ENCODE results near the gene PARP8.

The PARP8 gene

GRCh38 chr5:50855001-50855400, 188.6 kb downstream of the PARP8 start:
- DNase-seq = no peak

GRCh38 chr5:50856401-50857119, 190.1 kb downstream of the PARP8 start:
- no peak for DNase-seq

DNA sequence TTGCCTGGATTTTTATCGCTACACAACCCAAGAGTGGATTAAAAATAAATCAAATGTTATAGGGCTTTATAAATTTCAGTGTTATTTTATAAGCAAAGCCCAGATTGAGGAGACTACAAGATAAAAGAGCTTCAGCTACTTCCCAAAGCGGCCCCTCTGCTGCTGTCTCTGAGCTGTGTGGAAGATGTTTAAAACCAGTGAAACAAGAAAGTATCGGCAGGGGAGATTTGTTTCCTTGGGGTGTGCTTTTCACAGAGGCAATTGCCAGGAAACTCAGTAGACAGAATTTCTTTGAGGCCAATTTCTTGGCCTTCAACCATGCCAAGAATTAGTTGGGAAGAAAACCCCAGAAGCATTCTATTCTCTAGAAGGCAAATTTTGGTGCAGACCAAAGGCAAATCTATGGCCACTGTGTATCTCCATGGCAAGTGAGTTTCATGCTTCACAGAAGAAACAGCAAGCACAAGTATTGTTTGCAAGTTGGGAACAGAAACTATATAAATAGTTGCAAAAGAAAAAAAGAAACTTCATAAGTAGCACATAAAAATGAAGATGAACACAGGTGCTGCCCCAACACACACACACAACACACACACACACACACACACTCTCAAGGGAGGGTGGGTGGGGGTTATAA, 197.2 kb downstream of the PARP8 start:
- DNase-seq = no peak

DNA sequence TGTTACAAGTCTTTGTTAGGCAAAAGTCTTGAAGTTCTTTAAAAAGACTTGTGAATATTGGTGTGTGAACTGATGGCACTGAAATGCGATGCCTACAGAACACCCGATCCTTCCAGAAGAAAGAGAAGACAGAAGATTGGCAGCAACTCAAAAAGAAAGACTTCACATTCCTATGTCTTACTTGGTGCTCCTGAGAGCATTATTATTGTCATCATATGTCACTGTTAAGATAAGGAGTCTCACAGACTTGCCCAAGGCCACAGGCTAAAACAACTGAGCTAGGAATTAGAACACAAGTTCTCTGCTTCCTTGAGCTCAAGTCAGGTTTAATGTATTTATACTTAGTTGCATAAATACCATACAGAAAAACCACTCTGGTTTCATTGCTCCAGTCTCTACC, 198.0 kb downstream of the PARP8 start:
- DNase-seq = no peak

DNA sequence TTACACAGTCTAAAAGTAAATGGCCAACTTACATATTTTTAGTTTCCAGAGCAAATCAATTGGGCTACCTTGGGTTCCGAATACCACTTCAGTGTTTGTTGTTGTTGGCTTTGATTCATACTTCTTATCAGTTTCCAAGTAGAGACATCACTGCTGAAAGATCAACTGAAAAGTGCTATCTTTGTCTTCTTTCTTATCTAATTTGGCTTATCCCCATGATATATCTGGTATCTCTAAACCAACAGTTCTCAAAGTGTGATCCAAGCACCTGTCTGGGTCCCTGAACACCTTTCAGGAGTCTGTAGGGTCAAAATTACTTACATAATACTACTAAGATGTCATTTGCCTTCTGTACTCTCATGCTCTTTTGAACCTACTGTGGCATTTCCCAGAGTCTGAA, 200.0 kb downstream of the PARP8 start:
- no peak for DNase-seq

- DNase-seq = no peak
Measured at GRCh38 chr5:50867140-50867539, 200.7 kb downstream of the PARP8 start.

GRCh38 chr5:50873595-50874277, 207.3 kb downstream of the PARP8 start:
- DNase-seq = no peak

- no peak for DNase-seq
Measured at GRCh38 chr5:50874306-50875001, 208.0 kb downstream of the PARP8 start.

DNA sequence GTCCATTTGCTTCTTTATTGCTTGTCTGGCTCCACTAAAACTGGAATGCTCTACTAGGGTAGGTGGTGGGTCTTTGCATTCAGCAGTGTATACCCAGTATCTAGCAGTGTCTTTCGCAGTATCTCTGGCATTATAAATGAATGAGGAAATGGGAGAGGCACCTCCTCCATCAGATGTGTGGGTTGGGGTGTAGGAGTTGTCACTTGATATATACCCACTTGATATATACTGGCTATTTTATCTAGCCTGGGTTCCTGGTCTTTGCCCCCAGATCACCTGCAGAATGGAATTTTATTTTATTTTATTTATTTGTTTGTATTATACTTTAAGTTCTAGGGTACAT, 208.5 kb downstream of the PARP8 start:
- DNase-seq = no peak

- DNase-seq = no peak
Measured at GRCh38 chr5:50878470-50878869, 212.0 kb downstream of the PARP8 start.

DNA sequence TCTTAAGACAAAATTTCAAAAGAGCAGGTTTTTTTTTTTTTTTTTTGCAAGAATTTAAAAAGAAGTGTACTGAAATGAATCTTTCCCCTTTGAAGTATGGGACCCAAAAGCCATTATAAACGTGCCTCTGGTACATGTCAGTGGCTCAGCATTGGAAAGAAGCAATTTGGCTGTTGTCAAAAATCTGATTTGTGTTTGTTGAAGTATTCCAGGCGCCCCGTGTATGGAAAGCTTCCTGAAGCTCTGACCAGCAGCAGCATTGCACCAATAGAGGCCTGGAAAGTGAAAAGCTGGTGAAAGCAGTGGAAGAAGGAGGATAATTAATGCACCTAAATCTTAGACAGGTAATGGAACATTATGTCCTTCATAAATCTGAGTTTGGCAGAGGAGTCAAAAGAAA, 215.0 kb downstream of the PARP8 start:
- DNase-seq = no peak

DNA sequence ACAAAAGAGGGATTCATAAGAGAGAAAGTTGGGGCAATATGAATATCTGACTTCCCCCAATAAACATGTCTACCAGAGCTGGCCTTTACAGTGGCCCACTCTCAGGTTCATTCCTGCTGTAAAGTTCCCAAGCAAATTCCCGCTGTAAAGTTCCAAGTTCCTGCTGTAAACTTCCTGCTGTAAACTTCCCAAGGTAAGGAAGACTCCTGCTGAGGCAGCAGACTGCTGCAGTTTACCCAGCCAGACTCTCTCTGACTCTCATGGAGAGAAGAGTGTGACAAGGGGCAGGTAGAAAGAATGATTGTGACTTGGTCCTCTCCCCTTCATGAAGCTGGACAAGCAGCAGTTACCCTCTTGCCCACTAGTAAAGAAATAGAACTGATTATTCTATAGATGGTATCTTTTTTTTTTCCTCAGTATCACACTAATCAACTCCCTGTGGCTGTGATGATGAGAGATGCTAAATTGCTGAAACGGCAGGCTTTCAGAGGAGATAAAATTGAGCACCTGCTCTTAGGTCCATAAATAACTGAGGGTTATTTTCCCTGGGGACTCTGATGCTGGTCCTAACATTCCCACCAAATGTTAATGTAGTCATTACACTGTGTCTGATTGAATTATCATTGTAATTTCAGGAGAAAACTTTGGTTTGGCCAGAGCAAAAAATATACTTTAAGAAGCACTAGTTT, 220.4 kb downstream of the PARP8 start:
- DNase-seq = no peak

DNA sequence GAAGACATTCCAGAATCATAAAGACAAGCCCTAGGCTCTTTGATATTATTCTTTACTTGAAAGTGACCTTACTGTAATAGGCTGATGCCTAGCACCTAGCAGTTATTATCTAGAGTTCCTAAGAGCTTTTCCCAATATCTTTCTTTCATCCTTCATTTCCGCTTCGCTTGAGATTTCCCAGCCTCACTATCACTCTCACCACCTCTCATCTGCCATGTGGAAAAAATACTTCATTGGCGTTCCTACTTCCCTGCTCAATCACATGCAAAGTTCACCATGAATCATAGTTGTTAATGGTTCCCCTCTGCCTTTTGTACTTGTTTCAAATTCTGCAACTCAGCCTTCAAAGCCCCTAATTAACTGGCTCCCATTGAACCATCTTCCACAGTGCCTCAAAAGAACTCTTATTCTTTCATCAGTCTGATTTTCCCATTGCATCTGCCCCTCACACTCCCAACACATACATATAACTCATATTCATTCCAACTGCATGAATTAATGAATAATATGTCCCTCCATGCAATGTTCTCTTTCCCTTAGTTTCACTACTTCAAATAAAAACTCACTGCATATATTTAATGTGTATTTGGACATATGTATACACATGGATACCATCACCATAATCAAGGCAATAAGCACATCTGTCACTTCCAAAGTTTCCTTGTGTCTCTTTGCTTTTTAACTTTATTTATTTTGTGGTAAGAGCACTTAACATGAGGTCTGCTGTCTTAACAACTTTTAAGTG, 221.6 kb downstream of the PARP8 start:
- DNase-seq = no peak

DNA sequence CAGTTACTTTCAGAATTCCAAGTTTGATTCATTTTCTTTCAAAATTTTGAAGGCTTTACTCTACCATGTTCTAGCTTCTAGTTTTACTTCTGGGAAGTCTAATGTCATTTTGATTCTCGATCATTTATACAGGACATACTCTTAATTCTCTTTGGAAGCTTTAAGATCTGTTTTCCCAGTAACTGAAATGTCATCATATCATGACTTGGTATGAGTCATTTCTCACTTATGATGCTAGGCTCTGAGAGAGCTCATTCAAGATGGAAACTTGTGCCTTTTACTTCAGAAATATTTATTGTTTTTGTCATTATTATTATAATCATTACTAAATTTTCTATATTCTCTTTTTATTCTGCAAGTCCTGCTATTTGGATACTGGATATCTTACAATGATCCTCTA, 222.3 kb downstream of the PARP8 start:
- no peak for DNase-seq

DNA sequence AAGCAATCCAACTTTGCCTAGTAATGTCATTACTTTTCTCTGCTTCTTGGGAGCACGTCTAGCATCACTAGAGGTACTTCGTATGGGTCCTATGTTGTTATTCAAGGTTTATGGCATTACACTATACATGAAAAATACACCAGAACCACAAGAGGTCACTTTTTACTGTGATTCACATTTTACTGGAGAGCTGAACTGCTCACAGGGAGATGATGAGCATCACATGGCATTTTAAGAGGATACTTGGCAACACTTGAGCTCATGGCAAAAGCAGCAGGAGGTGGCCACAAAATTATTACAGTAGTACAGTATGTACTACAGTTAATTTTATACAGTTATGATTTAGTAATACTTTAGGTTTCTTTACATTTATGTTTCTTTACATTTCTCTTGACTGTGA, 223.4 kb downstream of the PARP8 start:
- no peak for DNase-seq
